ENCODE results near the gene LCOR.

LCOR gene

DNA sequence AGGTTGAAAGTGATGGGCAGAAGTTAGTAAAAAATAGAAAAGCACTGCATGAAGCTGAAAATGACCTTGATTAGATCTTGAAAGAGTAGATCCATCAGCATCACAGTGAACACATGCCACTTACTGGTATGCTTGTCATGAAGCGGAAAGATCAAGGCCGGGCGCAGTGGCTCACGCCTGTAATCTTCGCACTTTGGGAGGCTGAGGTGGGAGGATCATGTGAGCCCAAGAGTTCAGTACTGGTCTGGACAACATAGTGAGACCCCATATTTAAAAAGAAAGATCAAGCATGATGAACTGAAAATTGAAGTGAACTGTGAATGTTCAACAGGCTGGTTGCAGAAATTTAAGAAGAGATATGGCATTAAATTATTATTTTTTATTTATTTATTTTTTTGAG is 18.0 kb downstream of the LCOR start:
- no peak for ATAC-seq

DNA sequence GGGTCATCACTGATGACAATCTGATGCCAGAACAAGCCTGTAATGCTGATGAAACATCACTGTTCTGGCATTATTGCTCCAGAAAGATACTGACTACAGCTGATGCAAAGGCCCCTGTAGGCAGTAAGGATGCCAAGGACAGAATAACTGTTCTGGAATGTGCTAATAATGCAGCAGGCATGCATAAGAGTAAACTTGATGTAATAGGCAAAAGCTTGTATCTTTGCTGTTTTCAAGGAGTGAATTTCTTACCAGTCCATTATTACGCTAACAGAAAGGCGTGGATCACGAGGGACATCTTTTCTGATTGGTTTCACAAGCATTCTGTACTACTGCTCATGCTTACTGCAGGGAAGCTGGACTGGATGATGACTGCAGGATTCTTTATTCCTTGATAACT is 18.7 kb downstream of the LCOR start:
- TF ChIP-seq ISL1 (CRISPR knock-in tag; IDR thresholded peaks at IDR 0.05): peak; percentile 27; the same call in 1 of the 2 replicates
- TF ChIP-seq, protein P1, sequence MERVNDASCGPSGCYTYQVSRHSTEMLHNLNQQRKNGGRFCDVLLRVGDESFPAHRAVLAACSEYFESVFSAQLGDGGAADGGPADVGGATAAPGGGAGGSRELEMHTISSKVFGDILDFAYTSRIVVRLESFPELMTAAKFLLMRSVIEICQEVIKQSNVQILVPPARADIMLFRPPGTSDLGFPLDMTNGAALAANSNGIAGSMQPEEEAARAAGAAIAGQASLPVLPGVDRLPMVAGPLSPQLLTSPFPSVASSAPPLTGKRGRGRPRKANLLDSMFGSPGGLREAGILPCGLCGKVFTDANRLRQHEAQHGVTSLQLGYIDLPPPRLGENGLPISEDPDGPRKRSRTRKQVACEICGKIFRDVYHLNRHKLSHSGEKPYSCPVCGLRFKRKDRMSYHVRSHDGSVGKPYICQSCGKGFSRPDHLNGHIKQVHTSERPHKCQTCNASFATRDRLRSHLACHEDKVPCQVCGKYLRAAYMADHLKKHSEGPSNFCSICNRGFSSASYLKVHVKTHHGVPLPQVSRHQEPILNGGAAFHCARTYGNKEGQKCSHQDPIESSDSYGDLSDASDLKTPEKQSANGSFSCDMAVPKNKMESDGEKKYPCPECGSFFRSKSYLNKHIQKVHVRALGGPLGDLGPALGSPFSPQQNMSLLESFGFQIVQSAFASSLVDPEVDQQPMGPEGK (CRISPR knock-in tag; IDR thresholded peaks at IDR 0.05; ENCODE audit: borderline replicate concordance): no peak
- peak; percentile 94 for ATAC-seq

More for the DNA sequence above, 18.0 kb downstream of the LCOR start:
- TF ChIP-seq, protein P2, sequence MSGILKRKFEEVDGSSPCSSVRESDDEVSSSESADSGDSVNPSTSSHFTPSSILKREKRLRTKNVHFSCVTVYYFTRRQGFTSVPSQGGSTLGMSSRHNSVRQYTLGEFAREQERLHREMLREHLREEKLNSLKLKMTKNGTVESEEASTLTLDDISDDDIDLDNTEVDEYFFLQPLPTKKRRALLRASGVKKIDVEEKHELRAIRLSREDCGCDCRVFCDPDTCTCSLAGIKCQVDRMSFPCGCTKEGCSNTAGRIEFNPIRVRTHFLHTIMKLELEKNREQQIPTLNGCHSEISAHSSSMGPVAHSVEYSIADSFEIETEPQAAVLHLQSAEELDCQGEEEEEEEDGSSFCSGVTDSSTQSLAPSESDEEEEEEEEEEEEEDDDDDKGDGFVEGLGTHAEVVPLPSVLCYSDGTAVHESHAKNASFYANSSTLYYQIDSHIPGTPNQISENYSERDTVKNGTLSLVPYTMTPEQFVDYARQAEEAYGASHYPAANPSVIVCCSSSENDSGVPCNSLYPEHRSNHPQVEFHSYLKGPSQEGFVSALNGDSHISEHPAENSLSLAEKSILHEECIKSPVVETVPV (CRISPR knock-in tag; IDR thresholded peaks at IDR 0.05): no peak
- TF ChIP-seq CSDC2 (CRISPR knock-in tag; IDR thresholded peaks at IDR 0.05): no peak
- no peak for TF ChIP-seq SNAI2 (CRISPR knock-in tag; IDR thresholded peaks at IDR 0.05)

DNA sequence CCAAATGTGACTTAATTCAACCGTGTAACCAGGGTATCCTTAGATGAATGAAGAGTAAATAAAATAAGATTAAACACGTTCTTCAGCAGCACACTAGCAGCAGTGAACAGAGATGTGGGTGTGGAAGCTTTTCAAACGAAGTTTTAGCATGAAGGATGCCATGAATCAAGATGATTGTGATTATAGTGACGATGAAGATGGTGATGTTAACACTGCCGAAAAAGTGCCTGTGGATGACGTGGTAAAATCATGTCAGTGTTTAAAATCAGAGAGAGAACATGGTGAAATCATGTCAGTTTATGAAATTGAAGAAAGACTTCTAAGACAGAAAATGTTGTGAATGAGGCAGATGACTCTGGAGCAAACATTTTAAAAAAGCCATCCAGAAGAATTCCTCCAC is 19.2 kb downstream of the LCOR start:
- ATAC-seq: no peak
- TF ChIP-seq ARNTL (CRISPR knock-in tag; IDR thresholded peaks at IDR 0.05; ENCODE audit: borderline replicate concordance, low read depth) (no peak), TCF4 (CRISPR knock-in tag; IDR thresholded peaks at IDR 0.05; ENCODE audit: borderline replicate concordance) (no peak), RARB (CRISPR knock-in tag; IDR thresholded peaks at IDR 0.05) (no peak), CSDC2 (CRISPR knock-in tag; IDR thresholded peaks at IDR 0.05) (no peak), ZFP3 (CRISPR knock-in tag; IDR thresholded peaks at IDR 0.05) (no peak), ZNF70 (CRISPR knock-in tag; IDR thresholded peaks at IDR 0.05) (no peak)
- TF ChIP-seq, protein P3, sequence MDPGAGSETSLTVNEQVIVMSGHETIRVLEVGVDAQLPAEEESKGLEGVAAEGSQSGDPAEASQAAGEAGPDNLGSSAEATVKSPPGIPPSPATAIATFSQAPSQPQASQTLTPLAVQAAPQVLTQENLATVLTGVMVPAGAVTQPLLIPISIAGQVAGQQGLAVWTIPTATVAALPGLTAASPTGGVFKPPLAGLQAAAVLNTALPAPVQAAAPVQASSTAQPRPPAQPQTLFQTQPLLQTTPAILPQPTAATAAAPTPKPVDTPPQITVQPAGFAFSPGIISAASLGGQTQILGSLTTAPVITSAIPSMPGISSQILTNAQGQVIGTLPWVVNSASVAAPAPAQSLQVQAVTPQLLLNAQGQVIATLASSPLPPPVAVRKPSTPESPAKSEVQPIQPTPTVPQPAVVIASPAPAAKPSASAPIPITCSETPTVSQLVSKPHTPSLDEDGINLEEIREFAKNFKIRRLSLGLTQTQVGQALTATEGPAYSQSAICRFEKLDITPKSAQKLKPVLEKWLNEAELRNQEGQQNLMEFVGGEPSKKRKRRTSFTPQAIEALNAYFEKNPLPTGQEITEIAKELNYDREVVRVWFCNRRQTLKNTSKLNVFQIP (CRISPR knock-in tag; IDR thresholded peaks at IDR 0.05; ENCODE audit: borderline replicate concordance, low read depth): no peak

DNA sequence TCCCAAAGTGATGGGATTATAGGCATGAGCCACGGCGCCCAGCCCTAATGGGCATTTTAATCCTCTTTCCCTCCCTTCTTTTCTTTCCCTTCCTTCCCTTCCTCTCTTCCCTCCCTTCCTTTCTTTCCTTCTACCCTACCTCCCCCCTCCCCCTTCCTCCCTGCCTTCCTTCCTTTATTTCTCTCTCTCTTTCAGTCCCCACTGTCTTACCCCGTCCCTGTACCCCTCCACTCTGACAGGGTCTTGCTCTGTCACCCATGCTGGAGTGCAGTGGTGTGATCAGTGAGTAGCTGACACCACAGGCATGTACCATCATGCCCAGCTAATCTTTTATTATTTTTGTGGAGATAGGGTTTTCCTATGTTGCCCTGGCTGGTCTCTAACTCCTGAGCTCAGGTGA is 24.2 kb downstream of the LCOR start:
- TF ChIP-seq, protein P3 (CRISPR knock-in tag; IDR thresholded peaks at IDR 0.05; ENCODE audit: borderline replicate concordance, low read depth): no peak
- TF ChIP-seq ZFP30 (CRISPR knock-in tag; IDR thresholded peaks at IDR 0.05) (no peak), ZNF70 (CRISPR knock-in tag; IDR thresholded peaks at IDR 0.05) (no peak), ARNTL (CRISPR knock-in tag; IDR thresholded peaks at IDR 0.05; ENCODE audit: borderline replicate concordance, low read depth) (no peak), BACH2 (CRISPR knock-in tag; IDR thresholded peaks at IDR 0.05; ENCODE audit: borderline replicate concordance) (no peak), TOX (CRISPR knock-in tag; IDR thresholded peaks at IDR 0.05; ENCODE audit: borderline replicate concordance) (no peak), ZNF565 (CRISPR knock-in tag; conservative IDR thresholded peaks at IDR 0.05; ENCODE audit: low read depth) (no peak), ISL1 (CRISPR knock-in tag; IDR thresholded peaks at IDR 0.05) (no peak), RARB (CRISPR knock-in tag; IDR thresholded peaks at IDR 0.05) (no peak), ESRRG (CRISPR knock-in tag; IDR thresholded peaks at IDR 0.05) (no peak), OSR1 (CRISPR knock-in tag; IDR thresholded peaks at IDR 0.05) (no peak), GLIS3 (CRISPR knock-in tag; IDR thresholded peaks at IDR 0.05) (no peak), ZC3H10 (CRISPR knock-in tag; IDR thresholded peaks at IDR 0.05) (no peak)
- TF ChIP-seq, protein P2 (CRISPR knock-in tag; IDR thresholded peaks at IDR 0.05): no peak
- TF ChIP-seq, protein P4, sequence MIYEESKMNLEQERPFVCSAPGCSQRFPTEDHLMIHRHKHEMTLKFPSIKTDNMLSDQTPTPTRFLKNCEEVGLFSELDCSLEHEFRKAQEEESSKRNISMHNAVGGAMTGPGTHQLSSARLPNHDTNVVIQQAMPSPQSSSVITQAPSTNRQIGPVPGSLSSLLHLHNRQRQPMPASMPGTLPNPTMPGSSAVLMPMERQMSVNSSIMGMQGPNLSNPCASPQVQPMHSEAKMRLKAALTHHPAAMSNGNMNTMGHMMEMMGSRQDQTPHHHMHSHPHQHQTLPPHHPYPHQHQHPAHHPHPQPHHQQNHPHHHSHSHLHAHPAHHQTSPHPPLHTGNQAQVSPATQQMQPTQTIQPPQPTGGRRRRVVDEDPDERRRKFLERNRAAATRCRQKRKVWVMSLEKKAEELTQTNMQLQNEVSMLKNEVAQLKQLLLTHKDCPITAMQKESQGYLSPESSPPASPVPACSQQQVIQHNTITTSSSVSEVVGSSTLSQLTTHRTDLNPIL (CRISPR knock-in tag; IDR thresholded peaks at IDR 0.05; ENCODE audit: low read depth): no peak
- no peak for ATAC-seq

All from SK-N-SH treated with all-trans-retinoic acid at 6 μM for 48 hours (cell line).